Activated CD8-positive, alpha-beta memory T cell treated with anti-CD3 and anti-CD28 coated beads, Interleukin-2, amount 10 ng/mL, durations not matched to agents 7 days and 5 days (primary cell): ENCODE results near the gene CDC37. TPM values are rescaled to one million over a fixed set of nuclear protein-coding genes. Genes with fewer than 3 reads are reported as not detected.
"Not testable (repeated sequence)": the region's sequence is repeated elsewhere in the genome, so short reads cannot be mapped to it uniquely, and the experiment has no call there.

Experiments
- ATAC-seq: fragments of 150-1000 bp; cut with Tn5 transposase; one replicate; pipeline ENCODE4 v1.10.0; 2021; ENCODE audit warnings: moderate library complexity
- CTCF ChIA-PET: fragments of 350-600 bp; sonication (Branson Sonifier 250); formaldehyde crosslinking; loops from one replicate; lab custom pipeline; 2021; ENCODE audit warnings: antibody characterized with exemption; lab: Charles Lee
- DNase-seq: peaks from one replicate; pipeline ENCODE4 v3.0.0-alpha.2; 2020
- H3K27ac Mint-ChIP-seq: one replicate; pipeline ENCODE4 v1.8.0; 2021; ENCODE audit warnings: mild to moderate bottlenecking, mixed read lengths
- H3K27me3 Mint-ChIP-seq: one replicate; pipeline ENCODE4 v1.8.0; 2021; ENCODE audit warnings: mixed read lengths
- H3K36me3 Mint-ChIP-seq: one replicate; pipeline ENCODE4 v1.8.0; 2021; ENCODE audit warnings: mild to moderate bottlenecking, mixed read lengths
- H3K4me1 Mint-ChIP-seq: one replicate; pipeline ENCODE4 v1.8.0; 2021; ENCODE audit warnings: mixed read lengths
- H3K4me3 Mint-ChIP-seq: one replicate; pipeline ENCODE4 v1.8.0; 2021; ENCODE audit warnings: mild to moderate bottlenecking, moderate library complexity, mixed read lengths
- H3K9me3 Mint-ChIP-seq: one replicate; pipeline ENCODE4 v1.8.0; 2022; ENCODE audit warnings: low read depth, mixed read lengths
- total RNA-seq, 2 experiments: library from RNA; stranded (reverse); gene quantifications; one replicate each; pipeline ENCODE4 v1.2.3, GENCODE V29; 2021

CDC37 gene
- total RNA-seq, 2 experiments from 2014 or later: 283 to 309 TPM

- H3K9me3 Mint-ChIP-seq: no peaks in the 10 kb centered on the region
- CTCF ChIA-PET: interaction anchor here (0.6 to 12.5 kb wide), 15 partner anchors 10 to 282 kb away, joined by 3 to 320 read pairs (median 4); partner anchors contain the start of genes CDC37, ICAM1 and RAVER1
- peak within 1 kb of the TSS; percentile 94 for H3K27ac Mint-ChIP-seq
- peak within 1 kb of the TSS; percentile 90 for H3K4me3 Mint-ChIP-seq
- DNase-seq (peak; percentile 98), ATAC-seq (peak; percentile 97)
- H3K27me3 Mint-ChIP-seq: no peaks in the 10 kb centered on the region
- H3K4me1 Mint-ChIP-seq: peaks cover 21% of the 10 kb centered on the region
- peaks cover 21% of the 10 kb centered on the region for H3K36me3 Mint-ChIP-seq
These were observed 22.8 kb downstream of the CDC37 start, which contains the start of gene TYK2 for GRCh38 chr19:10380313-10381102. TYK2 (minus strand) TSS chr19:10380572; CDS start chr19:10378406, 2,166 bp downstream.

GRCh38 chr19:10379880-10380312 lies 23.4 kb downstream of the CDC37 start:
- peak; percentile 2 for ATAC-seq
- DNase-seq: no peak
- H3K27ac Mint-ChIP-seq: peak overlapping the region; percentile 94
- no peaks in the 10 kb centered on the region for H3K9me3 Mint-ChIP-seq
- peaks cover 23% of the 10 kb centered on the region for H3K4me1 Mint-ChIP-seq
- H3K27me3 Mint-ChIP-seq: no peaks in the 10 kb centered on the region
- H3K36me3 Mint-ChIP-seq: peaks cover 23% of the 10 kb centered on the region
- CTCF ChIA-PET: interaction anchor here (0.6 to 12.5 kb wide), 14 partner anchors 10 to 281 kb away, joined by 3 to 320 read pairs (median 4); partner anchors contain the start of genes CDC37, ICAM1 and RAVER1
- peak overlapping the region; percentile 90 for H3K4me3 Mint-ChIP-seq

GRCh38 chr19:10378124-10378523 lies 25.2 kb downstream of the CDC37 start:
- peaks cover 23% of the 10 kb centered on the region for H3K4me1 Mint-ChIP-seq
- ATAC-seq (no peak), DNase-seq (no peak)
- no peak overlapping the region for H3K4me3 Mint-ChIP-seq
- H3K9me3 Mint-ChIP-seq: no peaks in the 10 kb centered on the region
- H3K27ac Mint-ChIP-seq: no peak overlapping the region
- CTCF ChIA-PET: interaction anchor here (3.4 to 12.5 kb wide), 3 partner anchors 12 to 119 kb away, joined by 16 to 320 read pairs (median 79); partner anchors contain the start of gene ICAM1
- no peaks in the 10 kb centered on the region for H3K27me3 Mint-ChIP-seq
- peaks cover 28% of the 10 kb centered on the region for H3K36me3 Mint-ChIP-seq

GRCh38 chr19:10377140-10377640 lies 26.2 kb downstream of the CDC37 start:
- not testable (repeated sequence) for ATAC-seq, H3K4me3 Mint-ChIP-seq, DNase-seq, H3K9me3 Mint-ChIP-seq, H3K27ac Mint-ChIP-seq, H3K27me3 Mint-ChIP-seq
- H3K36me3 Mint-ChIP-seq: peaks cover 30% of the 10 kb centered on the region
- H3K4me1 Mint-ChIP-seq: peaks cover 23% of the 10 kb centered on the region
- CTCF ChIA-PET: interaction anchor here (5.6 kb wide), 1 partner anchor 13 kb away, joined by 79 read pairs; no protein-coding TSS in a partner anchor

GRCh38 chr19:10374931-10375330 lies 28.4 kb downstream of the CDC37 start:
- no peak overlapping the region for H3K27ac Mint-ChIP-seq
- peaks cover 27% of the 10 kb centered on the region for H3K36me3 Mint-ChIP-seq
- DNase-seq (no peak), ATAC-seq (no peak)
- CTCF ChIA-PET: interaction anchor here (0.9 to 1.4 kb wide), 3 partner anchors 14 to 116 kb away, joined by 3 to 5 read pairs (median 3); no protein-coding TSS in a partner anchor
- H3K4me1 Mint-ChIP-seq: peaks cover 13% of the 10 kb centered on the region
- H3K4me3 Mint-ChIP-seq: no peak overlapping the region
- H3K9me3 Mint-ChIP-seq: no peaks in the 10 kb centered on the region
- no peaks in the 10 kb centered on the region for H3K27me3 Mint-ChIP-seq

GRCh38 chr19:10372690-10373089 lies 30.7 kb downstream of the CDC37 start:
- H3K4me1 Mint-ChIP-seq: peaks cover 18% of the 10 kb centered on the region

GRCh38 chr19:10368101-10368803 lies 35.1 kb downstream of the CDC37 start:
- peaks cover 33% of the 10 kb centered on the region for H3K36me3 Mint-ChIP-seq
- CTCF ChIA-PET: interaction anchor here (1.7 kb wide), 1 partner anchor 20 kb away, joined by 6 read pairs; no protein-coding TSS in a partner anchor
- H3K27me3 Mint-ChIP-seq: no peaks in the 10 kb centered on the region
- ATAC-seq (peak; percentile 39), DNase-seq (no peak)
- H3K4me1 Mint-ChIP-seq: peaks cover 18% of the 10 kb centered on the region
- no peaks in the 10 kb centered on the region for H3K9me3 Mint-ChIP-seq
- H3K27ac Mint-ChIP-seq: no peak overlapping the region
- H3K4me3 Mint-ChIP-seq: no peak overlapping the region

More at GRCh38 chr19:10372690-10373089, 30.7 kb downstream of the CDC37 start:
- Mint-ChIP-seq H3K27ac (no peak overlapping the region), H3K27me3 (no peaks in the 10 kb centered on the region), H3K36me3 (peaks cover 30% of the 10 kb centered on the region), H3K9me3 (no peaks in the 10 kb centered on the region), H3K4me3 (no peak overlapping the region)
- DNase-seq (no peak), ATAC-seq (no peak)
- CTCF ChIA-PET: interaction anchor here (1.4 to 1.7 kb wide), 2 partner anchors 16 to 103 kb away, joined by 4 to 12 read pairs; no protein-coding TSS in a partner anchor

- not testable (repeated sequence) for H3K27ac Mint-ChIP-seq, H3K27me3 Mint-ChIP-seq, DNase-seq, H3K4me3 Mint-ChIP-seq, ATAC-seq, H3K9me3 Mint-ChIP-seq
- CTCF ChIA-PET: interaction anchor here (0.9 to 1.7 kb wide), 3 partner anchors 22 to 100 kb away, joined by 3 to 6 read pairs (median 4); no protein-coding TSS in a partner anchor
- H3K4me1 Mint-ChIP-seq: peaks cover 18% of the 10 kb centered on the region
- peaks cover 34% of the 10 kb centered on the region for H3K36me3 Mint-ChIP-seq
These were observed 36.3 kb downstream of the CDC37 start for GRCh38 chr19:10366950-10367512.

GRCh38 chr19:10365518-10365917 lies 37.8 kb downstream of the CDC37 start:
- H3K27ac Mint-ChIP-seq: no peak overlapping the region
- H3K9me3 Mint-ChIP-seq: no peaks in the 10 kb centered on the region
- ATAC-seq (no peak), DNase-seq (no peak)
- no peak overlapping the region for H3K4me3 Mint-ChIP-seq
- CTCF ChIA-PET: interaction anchor here (1.0 kb wide), 1 partner anchor 25 kb away, joined by 3 read pairs; no protein-coding TSS in a partner anchor
- H3K4me1 Mint-ChIP-seq: peaks cover 18% of the 10 kb centered on the region
- peaks cover 38% of the 10 kb centered on the region for H3K36me3 Mint-ChIP-seq
- no peaks in the 10 kb centered on the region for H3K27me3 Mint-ChIP-seq

- DNase-seq (no peak), ATAC-seq (no peak)
- no peaks in the 10 kb centered on the region for H3K27me3 Mint-ChIP-seq
- H3K4me3 Mint-ChIP-seq: no peak overlapping the region
- no peak overlapping the region for H3K27ac Mint-ChIP-seq
- no peaks in the 10 kb centered on the region for H3K9me3 Mint-ChIP-seq
- CTCF ChIA-PET: no interaction called here
- peaks cover 18% of the 10 kb centered on the region for H3K4me1 Mint-ChIP-seq
- peaks cover 38% of the 10 kb centered on the region for H3K36me3 Mint-ChIP-seq
These were observed 38.7 kb downstream of the CDC37 start for GRCh38 chr19:10364644-10365043.

GRCh38 chr19:10363789-10364281 lies 39.5 kb downstream of the CDC37 start:
- Mint-ChIP-seq H3K4me3 (no peak overlapping the region), H3K36me3 (peaks cover 35% of the 10 kb centered on the region), H3K27me3 (no peaks in the 10 kb centered on the region), H3K4me1 (peaks cover 12% of the 10 kb centered on the region), H3K9me3 (no peaks in the 10 kb centered on the region), H3K27ac (no peak overlapping the region)
- CTCF ChIA-PET: no interaction called here
- DNase-seq (no peak), ATAC-seq (no peak)

- Mint-ChIP-seq H3K27me3 (no peaks in the 10 kb centered on the region), H3K4me3 (no peak overlapping the region), H3K36me3 (peaks cover 25% of the 10 kb centered on the region), H3K4me1 (peaks cover 3% of the 10 kb centered on the region), H3K27ac (no peak overlapping the region), H3K9me3 (no peaks in the 10 kb centered on the region)
- ATAC-seq (no peak), DNase-seq (no peak)
- CTCF ChIA-PET: interaction anchor here (1.6 kb wide), 1 partner anchor 26 kb away, joined by 4 read pairs; no protein-coding TSS in a partner anchor
These were observed 41.1 kb downstream of the CDC37 start for GRCh38 chr19:10362259-10362658.
